Uterus (tissue), 2 donors: ENCODE data around the gene DAB2IP.

Source experiments
- POLR2A ChIP-seq, 2 donors: fragments of 450-650 bp; IDR thresholded peaks; one replicate each; pipeline ENCODE4 v1.6.1; 2016; ENCODE audit warnings: antibody characterized with exemption in 2 of 2, mild to moderate bottlenecking in 1 of 2, moderate library complexity in 1 of 2
- TF ChIP-seq, protein P1 (sequence below), 4 experiments: fragments of 200-600 bp in 2 of 4; fragments of 450-650 bp in 2 of 4; sonication (generic) in 2 of 4; IDR thresholded peaks; one replicate each; pipeline ENCODE4 v1.5.1; 2016 to 2019; ENCODE audit warnings: antibody characterized with exemption in 4 of 4, mild to moderate bottlenecking in 2 of 4, moderate library complexity in 1 of 4

DNA sequence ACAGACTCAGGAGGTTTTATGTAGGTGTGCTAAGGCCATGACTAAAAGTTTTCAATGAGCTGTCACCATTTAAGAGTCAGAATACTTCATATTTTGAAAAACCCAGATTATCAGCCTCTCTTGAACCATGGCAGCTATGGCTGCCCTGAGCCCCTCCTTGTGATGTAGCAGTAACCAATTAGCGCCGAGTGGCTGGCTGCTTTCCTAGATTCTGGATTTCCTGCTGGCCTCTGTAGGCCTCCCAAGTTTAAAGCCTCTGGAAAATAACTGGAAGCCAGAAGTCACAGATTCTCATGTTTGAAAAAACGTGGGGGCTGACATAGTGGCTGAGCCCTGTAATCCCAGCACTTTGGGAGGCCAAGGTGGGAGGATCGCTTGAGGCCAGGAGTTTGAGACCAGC, 25.5 kb downstream of the DAB2IP start:
- TF ChIP-seq, protein P1, sequence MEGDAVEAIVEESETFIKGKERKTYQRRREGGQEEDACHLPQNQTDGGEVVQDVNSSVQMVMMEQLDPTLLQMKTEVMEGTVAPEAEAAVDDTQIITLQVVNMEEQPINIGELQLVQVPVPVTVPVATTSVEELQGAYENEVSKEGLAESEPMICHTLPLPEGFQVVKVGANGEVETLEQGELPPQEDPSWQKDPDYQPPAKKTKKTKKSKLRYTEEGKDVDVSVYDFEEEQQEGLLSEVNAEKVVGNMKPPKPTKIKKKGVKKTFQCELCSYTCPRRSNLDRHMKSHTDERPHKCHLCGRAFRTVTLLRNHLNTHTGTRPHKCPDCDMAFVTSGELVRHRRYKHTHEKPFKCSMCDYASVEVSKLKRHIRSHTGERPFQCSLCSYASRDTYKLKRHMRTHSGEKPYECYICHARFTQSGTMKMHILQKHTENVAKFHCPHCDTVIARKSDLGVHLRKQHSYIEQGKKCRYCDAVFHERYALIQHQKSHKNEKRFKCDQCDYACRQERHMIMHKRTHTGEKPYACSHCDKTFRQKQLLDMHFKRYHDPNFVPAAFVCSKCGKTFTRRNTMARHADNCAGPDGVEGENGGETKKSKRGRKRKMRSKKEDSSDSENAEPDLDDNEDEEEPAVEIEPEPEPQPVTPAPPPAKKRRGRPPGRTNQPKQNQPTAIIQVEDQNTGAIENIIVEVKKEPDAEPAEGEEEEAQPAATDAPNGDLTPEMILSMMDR (IDR thresholded peaks at IDR 0.05): no peak
- TF ChIP-seq POLR2A (IDR thresholded peaks at IDR 0.05): no peak
